K562 (cell line): ENCODE measurements around the gene SLC4A11. TPM values are rescaled to one million over a fixed set of nuclear protein-coding genes. Genes with fewer than 3 reads are reported as not detected.
"Not testable (repeated sequence)": the region's sequence is repeated elsewhere in the genome, so short reads cannot be mapped to it uniquely, and the experiment has no call there.

Experiments
- ATAC-seq: fragments of 200-7000 bp; cut with Tn5 transposase; 3 replicates; pipeline ENCODE4 v1.9.1; 2020; ENCODE audit warnings: moderate library complexity
- BruUV-seq: library from RNA; stranded (reverse); fragments of 400-500 nt; replicated peaks from 2 replicates; lab custom pipeline; 2021; lab: Mats Ljungman, UMichigan
- CTCF ChIA-PET: fragments of 300-600 bp; formaldehyde crosslinking; extraction: SDS; loops from one replicate; lab custom pipeline; 2021; ENCODE audit warnings: low intra/inter-chr PET ratio; lab: Yijun Ruan, JAX
- POLR2A ChIA-PET: fragments of 300-600, 350-650 bp; sonication (Branson Sonifier 250); formaldehyde crosslinking; extraction: SDS; loops from one replicate; lab custom pipeline; 2021; ENCODE audit warnings: antibody characterized with exemption, inconsistent platforms; lab: Yijun Ruan, JAX
- DNase-seq, 4 experiments: peaks; one replicate each; pipeline versions ENCODE4 v3.0.0 to v3.0.0-alpha.2; 2011 to 2018; ENCODE audit warnings: low spot score in 3 of 4, mixed read lengths in 3 of 4; ENCODE audit errors: extremely low read depth in 1 of 4
- FAIRE-seq: peaks from 2 replicates; lab custom pipeline; 2011; peaks lifted over from hg19 to GRCh38; lab: Jason Lieb, UNC
- H2AFZ ChIP-seq: 2 replicates; pipeline ENCODE4 v1.6.0; 2011; ENCODE audit warnings: low read depth, low read length, control low read depth, inconsistent platforms
- H3K27ac ChIP-seq: fragments of 200-600 bp; 3 replicates; pipeline ENCODE4 v1.8.0; 2011; ENCODE audit warnings: low read depth, mild to moderate bottlenecking, control low read depth, inconsistent platforms, low read length, moderate library complexity, mixed read lengths; ENCODE audit errors: extremely low read depth
- H3K27me3 ChIP-seq, 2 experiments: fragments of 300-600 bp in 1 of 2; 2 replicates in 1 of 2; 3 replicates in 1 of 2; pipeline versions ENCODE4 v1.6.0 to v1.8.0; 2011; ENCODE audit warnings: inconsistent platforms in 2 of 2, low read length in 2 of 2, mild to moderate bottlenecking in 1 of 2, mixed read lengths in 1 of 2, moderate library complexity in 1 of 2; ENCODE audit not compliant: control insufficient read depth in 2 of 2, insufficient read depth in 2 of 2
- H3K36me3 ChIP-seq: fragments of 300-600 bp; 3 replicates; pipeline ENCODE4 v1.8.0; 2011; ENCODE audit warnings: mild to moderate bottlenecking, low read length, inconsistent platforms; ENCODE audit not compliant: control insufficient read depth, insufficient read depth
- H3K4me1 ChIP-seq, 2 experiments: fragments of 200-600 bp in 1 of 2; replicated peaks in 1 of 2; 2 replicates in 1 of 2; 3 replicates in 1 of 2; pipeline versions ENCODE4 v1.5.1 to v1.8.0; 2011; ENCODE audit warnings: inconsistent platforms in 2 of 2, low read length in 2 of 2, mild to moderate bottlenecking in 1 of 2, mixed read lengths in 1 of 2, moderate library complexity in 1 of 2; ENCODE audit not compliant: control insufficient read depth in 2 of 2, insufficient read depth in 2 of 2
- H3K4me2 ChIP-seq: 2 replicates; pipeline ENCODE4 v1.6.1; 2011; ENCODE audit warnings: low read length, control low read depth, inconsistent platforms, mixed read lengths; ENCODE audit not compliant: insufficient read depth
- H3K4me3 ChIP-seq: fragments of 200-600 bp; sonication (generic), shearing (Covaris generic); 2 replicates; pipeline ENCODE4 v1.5.1; 2016; ENCODE audit warnings: control low read depth, inconsistent platforms
- H3K79me2 ChIP-seq: fragments of 200-600 bp; 3 replicates; pipeline ENCODE4 v1.8.0; 2011; ENCODE audit warnings: low read length, inconsistent platforms; ENCODE audit not compliant: control insufficient read depth, insufficient read depth
- H3K9ac ChIP-seq, 2 experiments: 2 replicates each; pipeline versions ENCODE4 v1.6.0 to v1.6.1; 2011; ENCODE audit warnings: low read depth in 2 of 2, low read length in 2 of 2, control low read depth in 1 of 2, inconsistent platforms in 1 of 2, mild to moderate bottlenecking in 1 of 2, mixed read lengths in 1 of 2; ENCODE audit not compliant: insufficient read depth in 1 of 2
- H3K9me1 ChIP-seq: one replicate; pipeline ENCODE4 v1.6.0; 2011; ENCODE audit warnings: inconsistent platforms, mild to moderate bottlenecking, low read length, moderate library complexity; ENCODE audit not compliant: control insufficient read depth, insufficient read depth
- H3K9me3 ChIP-seq: replicated peaks from 2 replicates; pipeline ENCODE4 v1.5.1; 2011; ENCODE audit warnings: low read depth, low read length, inconsistent platforms; ENCODE audit not compliant: control insufficient read depth, insufficient read depth
- H4K20me1 ChIP-seq: replicated peaks from 2 replicates; pipeline ENCODE4 v1.6.1; 2011; ENCODE audit warnings: low read length, inconsistent platforms, mixed read lengths; ENCODE audit not compliant: control insufficient read depth, insufficient read depth
- NFIC ChIP-seq: fragments of 450-650 bp; IDR thresholded peaks from 2 replicates; pipeline ENCODE4 v1.6.1; 2017; ENCODE audit warnings: mild to moderate bottlenecking, inconsistent platforms
- PHF21A ChIP-seq: fragments of 450-650 bp; IDR thresholded peaks from 2 replicates; pipeline ENCODE4 v1.6.1; 2017; ENCODE audit warnings: low read depth, borderline replicate concordance
- ZBTB17 ChIP-seq: fragments of 450-650 bp; formaldehyde crosslinking; IDR thresholded peaks from 2 replicates; pipeline ENCODE4 v1.4.0; 2020; ENCODE audit warnings: mild to moderate bottlenecking
- ZNF121 ChIP-seq: sonication (generic); formaldehyde crosslinking; conservative IDR thresholded peaks from 2 replicates; pipeline ENCODE4 v1.8.0; 2022; ENCODE audit warnings: missing genetic modification reagents
- whole genome bisulfite sequencing: fragments of 100-300 bp; shearing (Covaris generic); methylation state at CpG from one replicate; pipeline ENCODE4 v1.1.6; 2016; ENCODE audit warnings: low coverage, mixed read lengths; ENCODE audit not compliant: insufficient coverage; ENCODE audit errors: missing lambda C conversion rate; 5-methylcytosine and 5-hydroxymethylcytosine counted together
- in situ Hi-C: fragments of 300-500 bp; cut with MboI; formaldehyde crosslinking; loops from 4 replicates; pipeline ENCODE4 v1.15.0; 2018; ENCODE audit warnings: inconsistent platforms, mixed read lengths
- intact Hi-C: fragments of 100-400 bp; cut with micrococcal nuclease; formaldehyde crosslinking; loops from 2 replicates; pipeline ENCODE4 v1.14.2; 2022
- polyA plus RNA-seq, 8 experiments: library from polyadenylated mRNA; depleted of rRNA in 4 of 8; stranded (reverse) in 5 of 8; unstranded in 3 of 8; fragments of >200 nt; fragmentation: Nextera tagmentation in 2 of 8; fragmentation: Illumina TruSeq in 1 of 8; extraction: Ambion mirVana in 2 of 8; extraction: Trizol in 1 of 8; gene quantifications; 2 replicates each; pipeline versions ENCODE4 v1.2.1 to v1.2.3, GENCODE V29; 2011 to 2014; ENCODE audit warnings: inconsistent platforms in 1 of 8, missing spikeins in 1 of 8
- total RNA-seq, 7 experiments: library from RNA; depleted of rRNA in 6 of 7; stranded (reverse); fragments of >200 nt in 6 of 7; fragmentation: Illumina TruSeq in 2 of 7; extraction: Trizol in 2 of 7; gene quantifications; 2 replicates each; pipeline versions ENCODE4 v1.2.1 to v1.2.3, GENCODE V29; 2011 to 2021; ENCODE audit warnings: low replicate concordance in 1 of 7

The SLC4A11 gene
- total and polyA plus RNA-seq, 9 of the 15 experiments (the other 6 are each of a cell fraction or from before 2014, with no cell fraction given): 0.10 to 2.0 (median 0.20) TPM

- FAIRE-seq, CTCF ChIA-PET: not testable (repeated sequence)
Observed at GRCh38 chr20:3182429-3182828, 56.6 kb downstream of the SLC4A11 start.

GRCh38 chr20:3181270-3181669, 57.7 kb downstream of the SLC4A11 start:
- WGBS: 58% methylated on average over 5 of the region's 5 CpGs
- H2AFZ ChIP-seq: no peak overlapping the region
- FAIRE-seq (no peak), DNase-seq (no peak), ATAC-seq (no peak)
- no peak overlapping the region for H3K27ac ChIP-seq
- H3K79me2 ChIP-seq: no peaks in the 10 kb centered on the region
- intact Hi-C loops: no loop called here
- ChIA-PET CTCF (no interaction called here), POLR2A (no interaction called here)
- H3K4me2 ChIP-seq: no peak overlapping the region
- no peaks in the 10 kb centered on the region for H3K36me3 ChIP-seq
- in situ Hi-C loops: no loop called here
- H3K27me3 ChIP-seq: no peaks in the 10 kb centered on the region
- H4K20me1 ChIP-seq: no peaks in the 10 kb centered on the region
- no peak overlapping the region for H3K4me3 ChIP-seq
- H3K9me1 ChIP-seq: no peaks in the 10 kb centered on the region
- no peak for TF ChIP-seq PHF21A
- no peak for TF ChIP-seq ZBTB17
- TF ChIP-seq NFIC: peak; percentile 65
- peaks cover 4 to 6% of the 10 kb centered on the region in 2 experiments; a peak in 4 of 5 replicates for H3K4me1 ChIP-seq
- H3K9ac ChIP-seq: no peak overlapping the region
- no TSS peak for BruUV-seq
- H3K9me3 ChIP-seq: no peaks in the 10 kb centered on the region

More at GRCh38 chr20:3182429-3182828, 56.6 kb downstream of the SLC4A11 start:
- H2AFZ ChIP-seq, H3K27me3 ChIP-seq, intact Hi-C loops, H3K4me3 ChIP-seq, H3K36me3 ChIP-seq, in situ Hi-C loops, H4K20me1 ChIP-seq, H3K9me3 ChIP-seq, H3K9me1 ChIP-seq, BruUV-seq, H3K27ac ChIP-seq, POLR2A ChIA-PET, DNase-seq, H3K4me1 ChIP-seq, H3K4me2 ChIP-seq, H3K9ac ChIP-seq, ATAC-seq, H3K79me2 ChIP-seq: not testable (repeated sequence)
- peak; percentile 64; the same call in 1 of the 2 replicates for TF ChIP-seq ZNF121 (CRISPR knock-in tag)
- WGBS: 85% methylated on average over 2 of the region's 5 CpGs
